Stimulated activated naive CD8-positive, alpha-beta T cell treated with anti-CD3 and anti-CD28 coated beads, Interleukin-15, Interleukin-2, amounts not matched to agents 100 ng/mL and 50 ng/mL, for 24 hours (primary cell): Measurements from ENCODE around the gene IL17RC.
A peak's percentile ranks its signal among the peaks of the same experiment; 100 is the strongest.
"Not testable (repeated sequence)": the region's sequence is repeated elsewhere in the genome, so short reads cannot be mapped to it uniquely, and the experiment has no call there.

Experiments
- H3K27ac Mint-ChIP-seq: one replicate; pipeline ENCODE4 v1.8.0; 2021; ENCODE audit warnings: mild to moderate bottlenecking, mixed read lengths
- H3K27me3 Mint-ChIP-seq: one replicate; pipeline ENCODE4 v1.8.0; 2021; ENCODE audit warnings: mixed read lengths
- H3K36me3 Mint-ChIP-seq: one replicate; pipeline ENCODE4 v1.8.0; 2021; ENCODE audit warnings: low read depth, mixed read lengths
- H3K4me1 Mint-ChIP-seq: one replicate; pipeline ENCODE4 v1.8.0; 2021; ENCODE audit warnings: low read depth, mixed read lengths
- H3K4me3 Mint-ChIP-seq: one replicate; pipeline ENCODE4 v1.8.0; 2021; ENCODE audit warnings: mild to moderate bottlenecking, mixed read lengths
- H3K9me3 Mint-ChIP-seq: one replicate; pipeline ENCODE4 v1.8.0; 2021; ENCODE audit warnings: mixed read lengths

The IL17RC gene

GRCh38 chr3:9887480-9887879 lies 29.4 kb upstream of the IL17RC start:
- H3K27ac Mint-ChIP-seq = no peak overlapping the region
- H3K4me3 Mint-ChIP-seq = no peak overlapping the region
- H3K36me3 Mint-ChIP-seq = peaks cover 14% of the 10 kb centered on the region
- peaks cover 19% of the 10 kb centered on the region for H3K4me1 Mint-ChIP-seq
- no peaks in the 10 kb centered on the region for H3K9me3 Mint-ChIP-seq
- no peaks in the 10 kb centered on the region for H3K27me3 Mint-ChIP-seq

- H3K27me3 Mint-ChIP-seq = no peaks in the 10 kb centered on the region
- H3K36me3 Mint-ChIP-seq = peaks cover 24% of the 10 kb centered on the region
- H3K9me3 Mint-ChIP-seq = no peaks in the 10 kb centered on the region
- peaks cover 29% of the 10 kb centered on the region for H3K4me1 Mint-ChIP-seq
- no peak overlapping the region for H3K27ac Mint-ChIP-seq
- H3K4me3 Mint-ChIP-seq = no peak overlapping the region
Measured at GRCh38 chr3:9888540-9888939, 28.4 kb upstream of the IL17RC start.

- Mint-ChIP-seq H3K4me3 (peak overlapping the region; percentile 94), H3K4me1 (peaks cover 37% of the 10 kb centered on the region), H3K36me3 (peaks cover 33% of the 10 kb centered on the region), H3K27me3 (no peaks in the 10 kb centered on the region), H3K9me3 (no peaks in the 10 kb centered on the region), H3K27ac (no peak overlapping the region)
Measured at GRCh38 chr3:9889405-9889804, 27.5 kb upstream of the IL17RC start.

- peaks cover 4% of the 10 kb centered on the region for H3K9me3 Mint-ChIP-seq
- peaks cover 40% of the 10 kb centered on the region for H3K36me3 Mint-ChIP-seq
- H3K4me3 Mint-ChIP-seq = peak within 1 kb of the TSS; percentile 94
- no peaks in the 10 kb centered on the region for H3K27me3 Mint-ChIP-seq
- H3K4me1 Mint-ChIP-seq = peaks cover 47% of the 10 kb centered on the region
- H3K27ac Mint-ChIP-seq = peak within 1 kb of the TSS; percentile 95
Measured at GRCh38 chr3:9890249-9891071, 26.4 kb upstream of the IL17RC start, which contains the start of gene JAGN1. TSS of gene JAGN1 (plus strand) at chr3:9890610. CDS start at chr3:9890723, 113 bp downstream.

- peak overlapping the region; percentile 94 for H3K4me3 Mint-ChIP-seq
- H3K4me1 Mint-ChIP-seq = peaks cover 52% of the 10 kb centered on the region
- peaks cover 4% of the 10 kb centered on the region for H3K9me3 Mint-ChIP-seq
- H3K36me3 Mint-ChIP-seq = peaks cover 45% of the 10 kb centered on the region
- H3K27me3 Mint-ChIP-seq = no peaks in the 10 kb centered on the region
- peak overlapping the region; percentile 95 for H3K27ac Mint-ChIP-seq
Measured at GRCh38 chr3:9891072-9891622, 25.8 kb upstream of the IL17RC start.

GRCh38 chr3:9893739-9894138 lies 23.2 kb upstream of the IL17RC start:
- Mint-ChIP-seq H3K4me3 (peak overlapping the region; percentile 21), H3K27ac (peak overlapping the region; percentile 67), H3K9me3 (peaks cover 4% of the 10 kb centered on the region), H3K27me3 (no peaks in the 10 kb centered on the region), H3K4me1 (peaks cover 71% of the 10 kb centered on the region), H3K36me3 (peaks cover 45% of the 10 kb centered on the region)

GRCh38 chr3:9895715-9896114 lies 21.2 kb upstream of the IL17RC start:
- H3K4me1 Mint-ChIP-seq = peaks cover 66% of the 10 kb centered on the region
- H3K36me3 Mint-ChIP-seq = peaks cover 45% of the 10 kb centered on the region
- peak overlapping the region; percentile 67 for H3K27ac Mint-ChIP-seq
- H3K27me3 Mint-ChIP-seq, H3K4me3 Mint-ChIP-seq, H3K9me3 Mint-ChIP-seq: not testable (repeated sequence)

GRCh38 chr3:9896755-9897407 lies 20.0 kb upstream of the IL17RC start:
- H3K27me3 Mint-ChIP-seq, H3K4me3 Mint-ChIP-seq, H3K9me3 Mint-ChIP-seq: not testable (repeated sequence)
- H3K27ac Mint-ChIP-seq = peak overlapping the region; percentile 17
- H3K36me3 Mint-ChIP-seq = peaks cover 35% of the 10 kb centered on the region
- H3K4me1 Mint-ChIP-seq = peaks cover 67% of the 10 kb centered on the region

GRCh38 chr3:9897408-9898372 lies 19.2 kb upstream of the IL17RC start:
- Mint-ChIP-seq H3K9me3 (peaks cover 4% of the 10 kb centered on the region), H3K4me1 (peaks cover 69% of the 10 kb centered on the region), H3K36me3 (peaks cover 29% of the 10 kb centered on the region), H3K4me3 (no peak overlapping the region), H3K27me3 (no peaks in the 10 kb centered on the region), H3K27ac (peak overlapping the region; percentile 9)

- no peaks in the 10 kb centered on the region for H3K27me3 Mint-ChIP-seq
- H3K36me3 Mint-ChIP-seq = peaks cover 19% of the 10 kb centered on the region
- peaks cover 4% of the 10 kb centered on the region for H3K9me3 Mint-ChIP-seq
- peak overlapping the region; percentile 9 for H3K27ac Mint-ChIP-seq
- peaks cover 70% of the 10 kb centered on the region for H3K4me1 Mint-ChIP-seq
- no peak overlapping the region for H3K4me3 Mint-ChIP-seq
Measured at GRCh38 chr3:9898467-9899241, 18.2 kb upstream of the IL17RC start.

GRCh38 chr3:9899289-9899791 lies 17.6 kb upstream of the IL17RC start:
- Mint-ChIP-seq H3K4me3 (no peak overlapping the region), H3K27ac (no peak overlapping the region), H3K4me1 (peaks cover 63% of the 10 kb centered on the region), H3K9me3 (peaks cover 4% of the 10 kb centered on the region), H3K27me3 (no peaks in the 10 kb centered on the region), H3K36me3 (peaks cover 12% of the 10 kb centered on the region)

GRCh38 chr3:9900965-9901415 lies 15.9 kb upstream of the IL17RC start:
- not testable (repeated sequence) for H3K36me3 Mint-ChIP-seq, H3K27ac Mint-ChIP-seq, H3K27me3 Mint-ChIP-seq, H3K9me3 Mint-ChIP-seq, H3K4me3 Mint-ChIP-seq
- peaks cover 49% of the 10 kb centered on the region for H3K4me1 Mint-ChIP-seq

GRCh38 chr3:9901967-9902366 lies 14.9 kb upstream of the IL17RC start:
- Mint-ChIP-seq H3K27ac (peak overlapping the region; percentile 78), H3K36me3 (no peaks in the 10 kb centered on the region), H3K4me3 (peak overlapping the region; percentile 45), H3K27me3 (no peaks in the 10 kb centered on the region), H3K9me3 (no peaks in the 10 kb centered on the region), H3K4me1 (peaks cover 39% of the 10 kb centered on the region)
